Choroid plexus epithelial cell (primary cell): ENCODE data around the gene ADGRB3.

Experiments
- DNase-seq: peaks from one replicate; pipeline ENCODE4 v3.0.0-alpha.2; 2010; ENCODE audit warnings: low read depth
- H3K4me3 ChIP-seq: 2 replicates; pipeline ENCODE4 v1.5.1; 2011; ENCODE audit warnings: low read depth, mild to moderate bottlenecking, control low read depth, low read length, moderate library complexity
- CTCF ChIP-seq: conservative IDR thresholded peaks from 2 replicates; pipeline ENCODE4 v1.5.1; 2011; ENCODE audit warnings: low read depth, mild to moderate bottlenecking, control low read depth, inconsistent platforms, low read length, moderate library complexity

Gene ADGRB3

DNA sequence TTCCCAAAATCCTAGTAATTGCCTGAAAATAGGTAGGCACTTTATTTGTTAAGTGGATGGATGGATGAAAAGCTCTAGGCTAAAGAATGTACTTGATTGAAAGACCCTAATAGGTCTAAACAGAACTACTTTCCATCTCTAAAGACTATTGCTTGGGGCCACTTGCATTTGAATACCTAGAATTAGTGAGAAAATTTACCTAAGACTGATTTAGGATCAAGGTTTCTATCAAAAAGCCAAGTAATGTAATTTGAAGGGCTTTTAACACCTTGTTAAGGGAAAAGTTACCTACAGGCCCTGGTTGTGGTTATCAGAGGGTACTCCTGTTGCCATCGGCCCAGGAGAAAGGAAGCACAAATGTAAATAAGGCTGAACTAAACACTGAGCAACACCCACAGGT lies 581.0 kb downstream of the ADGRB3 start:
- H3K4me3 ChIP-seq, result no peak overlapping the region
- no peak for TF ChIP-seq CTCF
- no peak for DNase-seq

DNA sequence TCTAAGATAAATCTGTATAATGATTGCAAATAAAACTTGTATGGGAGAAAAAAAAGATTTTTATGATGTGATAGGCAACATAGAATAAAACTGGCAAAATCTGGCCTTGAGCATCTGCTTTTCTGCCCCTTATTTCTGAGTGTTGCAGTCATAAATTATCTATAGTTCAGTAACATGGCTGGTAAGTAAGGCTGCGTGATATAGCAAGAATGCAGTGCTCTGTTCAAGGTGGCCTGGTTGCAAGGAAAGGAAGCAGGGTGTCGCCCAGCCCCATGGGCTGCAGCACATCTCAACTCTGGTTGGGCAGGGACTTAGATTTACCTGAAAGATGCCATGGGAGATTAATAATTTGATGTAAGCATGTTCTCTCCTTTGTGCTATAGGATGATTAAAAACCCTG lies 582.3 kb downstream of the ADGRB3 start:
- no peak overlapping the region for H3K4me3 ChIP-seq
- DNase-seq, result no peak
- TF ChIP-seq CTCF, result no peak

DNA sequence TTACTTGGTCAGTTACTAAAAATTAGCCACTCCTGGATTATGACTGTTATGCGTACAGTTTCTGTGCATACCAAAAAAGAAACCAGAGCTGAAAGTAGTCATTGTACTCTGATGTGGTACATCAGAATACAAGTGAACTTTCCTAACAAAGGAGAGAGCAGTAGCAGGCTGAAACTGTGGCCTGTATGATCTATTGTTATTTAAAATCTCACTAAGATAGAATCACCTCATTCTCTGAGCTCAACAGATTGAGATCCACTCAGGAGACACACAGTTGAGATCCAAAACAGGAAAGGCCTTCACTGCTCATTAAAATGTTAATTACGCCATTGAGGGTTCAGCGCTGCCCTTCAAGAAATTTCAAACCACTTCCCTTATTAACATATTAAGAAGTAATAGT lies 585.3 kb downstream of the ADGRB3 start:
- TF ChIP-seq CTCF, result no peak
- no peak overlapping the region for H3K4me3 ChIP-seq
- DNase-seq, result no peak

DNA sequence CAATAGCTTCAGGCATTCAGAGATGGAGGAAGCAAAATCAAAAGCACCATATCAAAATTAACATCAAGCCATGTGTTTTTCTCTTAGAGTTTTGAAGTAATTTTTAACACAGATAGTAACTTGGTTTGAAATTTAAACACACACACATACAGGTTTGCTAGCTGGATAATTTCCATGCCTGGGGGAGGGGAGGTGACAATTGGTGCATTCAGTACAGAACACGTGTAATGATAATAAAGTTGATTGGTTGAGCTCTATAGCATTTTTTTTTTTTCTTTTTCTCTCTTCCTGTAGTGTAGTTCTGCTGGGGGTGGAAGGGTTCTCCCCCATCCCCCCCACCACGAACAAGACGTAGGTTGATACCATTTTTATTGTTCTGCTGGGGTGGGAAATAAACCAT lies 596.9 kb downstream of the ADGRB3 start:
- TF ChIP-seq CTCF, result no peak
- no peak overlapping the region for H3K4me3 ChIP-seq
- DNase-seq, result no peak

GRCh38 chr6:69232496-69232895 lies 597.4 kb downstream of the ADGRB3 start:
- no peak for DNase-seq
- no peak for TF ChIP-seq CTCF
- no peak overlapping the region for H3K4me3 ChIP-seq

DNA sequence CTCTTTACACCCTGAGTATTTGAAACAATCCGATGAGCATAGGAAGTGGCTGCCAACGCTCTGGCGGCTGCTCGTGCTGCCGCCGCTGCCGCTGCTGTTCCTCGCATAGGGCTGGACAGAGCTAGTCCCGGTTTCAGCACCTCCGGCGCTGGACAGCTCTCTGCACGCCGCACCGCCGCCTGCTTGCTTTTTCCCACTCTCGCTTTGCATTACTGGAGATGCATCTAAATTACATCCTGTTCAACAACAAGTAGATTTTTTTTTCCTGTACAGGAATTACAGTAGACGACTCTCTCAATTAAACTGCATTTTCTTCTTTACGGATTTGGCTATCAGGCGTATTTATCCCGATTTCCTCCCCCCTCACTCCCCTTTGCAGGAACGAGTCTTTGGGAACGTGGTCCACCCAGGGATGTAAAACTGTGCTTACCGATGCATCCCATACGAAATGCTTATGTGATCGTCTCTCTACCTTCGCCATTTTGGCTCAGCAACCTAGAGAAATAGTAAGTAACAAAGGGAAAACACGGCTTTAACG lies 597.9 kb downstream of the ADGRB3 start:
- TF ChIP-seq CTCF, result no peak
- no peak overlapping the region for H3K4me3 ChIP-seq
- peak; percentile 74 for DNase-seq

GRCh38 chr6:69238067-69238466 lies 603.0 kb downstream of the ADGRB3 start:
- H3K4me3 ChIP-seq, result no peak overlapping the region
- no peak for DNase-seq
- no peak for TF ChIP-seq CTCF
